Measurements from ENCODE around the gene SGSM2. TPM values are rescaled to one million over a fixed set of nuclear protein-coding genes. Genes with fewer than 3 reads are reported as not detected.

SGSM2 gene
- total and polyA plus RNA-seq, 2 of the 13 experiments (the other 11 are each of a cell fraction or from before 2014, with no cell fraction given) = 30.4 to 51.3 TPM

- TF ChIP-seq ZNF609 (CRISPR knock-in tag; IDR thresholded peaks at IDR 0.05; ENCODE audit: borderline replicate concordance) (peak; percentile 9), ZNF746 (CRISPR knock-in tag; IDR thresholded peaks at IDR 0.05) (no peak), ZFP37 (CRISPR knock-in tag; IDR thresholded peaks at IDR 0.05; ENCODE audit: borderline replicate concordance) (no peak), AKAP8 (CRISPR knock-in tag; IDR thresholded peaks at IDR 0.05) (no peak), THAP7 (CRISPR knock-in tag; IDR thresholded peaks at IDR 0.05) (no peak), HDAC6 (IDR thresholded peaks at IDR 0.05; ENCODE audit: low read depth, low read length) (no peak), ZNF30 (CRISPR knock-in tag; IDR thresholded peaks at IDR 0.05) (peak; percentile 13; the same call in 1 of the 2 replicates), ZNF138 (CRISPR knock-in tag; IDR thresholded peaks at IDR 0.05; ENCODE audit: low read depth) (0 out of 2 replicates have a peak, but pooled peaks have one; percentile 45), TBP (CRISPR knock-in tag; IDR thresholded peaks at IDR 0.05) (no peak), STAT5B (CRISPR knock-in tag; IDR thresholded peaks at IDR 0.05) (no peak), ZFP91 (CRISPR knock-in tag; IDR thresholded peaks at IDR 0.05; ENCODE audit: borderline replicate concordance) (peak; percentile 57; the same call in 1 of the 2 replicates), SALL2 (CRISPR knock-in tag; IDR thresholded peaks at IDR 0.05) (no peak), ZNF567 (CRISPR knock-in tag; IDR thresholded peaks at IDR 0.05; ENCODE audit: borderline replicate concordance) (no peak), ZNF142 (CRISPR knock-in tag; IDR thresholded peaks at IDR 0.05) (no peak)
- TF ChIP-seq, protein P1, sequence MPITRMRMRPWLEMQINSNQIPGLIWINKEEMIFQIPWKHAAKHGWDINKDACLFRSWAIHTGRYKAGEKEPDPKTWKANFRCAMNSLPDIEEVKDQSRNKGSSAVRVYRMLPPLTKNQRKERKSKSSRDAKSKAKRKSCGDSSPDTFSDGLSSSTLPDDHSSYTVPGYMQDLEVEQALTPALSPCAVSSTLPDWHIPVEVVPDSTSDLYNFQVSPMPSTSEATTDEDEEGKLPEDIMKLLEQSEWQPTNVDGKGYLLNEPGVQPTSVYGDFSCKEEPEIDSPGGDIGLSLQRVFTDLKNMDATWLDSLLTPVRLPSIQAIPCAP (CRISPR knock-in tag; IDR thresholded peaks at IDR 0.05; ENCODE audit: low read depth) = no peak
These were observed at the start of gene SGSM2 (continued) for GRCh38 chr17:2336852-2337543.

Data from HepG2 (cell line).